OCI-LY7 (cell line): ENCODE results near the gene JAM2. TPM values are rescaled to one million over a fixed set of nuclear protein-coding genes. Genes with fewer than 3 reads are reported as not detected.

Experiments used
- BruUV-seq: library from RNA; stranded (reverse); fragments of 400-500 nt; replicated peaks from 2 replicates; lab custom pipeline; 2021; lab: Mats Ljungman, UMichigan
- CTCF ChIA-PET: fragments of 300-600 bp; sonication (Branson Sonifier 250); formaldehyde crosslinking; loops from one replicate; lab custom pipeline; 2022; ENCODE audit warnings: antibody characterized with exemption; ENCODE audit not compliant: unreplicated experiment; lab: Charles Lee
- POLR2A ChIA-PET: fragments of 300-600 bp; sonication (Branson Sonifier 250); formaldehyde crosslinking; loops from one replicate; lab custom pipeline; 2022; ENCODE audit warnings: antibody characterized with exemption; lab: Charles Lee
- DNase-seq: peaks from one replicate; pipeline ENCODE4 v3.0.0-alpha.2; 2015; ENCODE audit warnings: low spot score
- H2AFZ ChIP-seq: fragments of 200-600 bp; sonication (generic), shearing (Covaris generic); 2 replicates; pipeline ENCODE4 v1.6.1; 2014; ENCODE audit warnings: mild to moderate bottlenecking, antibody characterized with exemption, low read length, moderate library complexity
- H3K27ac ChIP-seq: fragments of 200-600 bp; sonication (generic); 2 replicates; pipeline ENCODE4 v1.5.1; 2014; ENCODE audit warnings: mixed run types, low read depth, mild to moderate bottlenecking, moderate library complexity, low read length, inconsistent platforms; ENCODE audit not compliant: poor library complexity, severe bottlenecking
- H3K36me3 ChIP-seq: fragments of 200-600 bp; sonication (generic); 2 replicates; pipeline ENCODE4 v1.6.1; 2014; ENCODE audit warnings: mild to moderate bottlenecking, antibody characterized with exemption, low read length, moderate library complexity, mixed read lengths; ENCODE audit not compliant: insufficient read depth
- H3K4me1 ChIP-seq: fragments of 200-600 bp; sonication (generic); 2 replicates; pipeline ENCODE4 v1.5.1; 2014; ENCODE audit warnings: mild to moderate bottlenecking, low read length; ENCODE audit not compliant: insufficient read depth, poor library complexity, severe bottlenecking
- H3K4me2 ChIP-seq: fragments of 200-600 bp; sonication (generic); 2 replicates; pipeline ENCODE4 v1.6.1; 2014; ENCODE audit warnings: mild to moderate bottlenecking, low read length
- H3K4me3 ChIP-seq: fragments of 200-600 bp; sonication (generic); 2 replicates; pipeline ENCODE4 v1.5.1; 2014; ENCODE audit warnings: mild to moderate bottlenecking, low read depth, low read length; ENCODE audit not compliant: poor library complexity, severe bottlenecking
- H3K79me2 ChIP-seq: fragments of 200-600 bp; sonication (generic); 2 replicates; pipeline ENCODE4 v1.6.1; 2016; ENCODE audit warnings: low read depth, mild to moderate bottlenecking, low read length, moderate library complexity, mixed read lengths; ENCODE audit not compliant: insufficient read depth
- H3K9me2 ChIP-seq: fragments of 200-600 bp; sonication (generic); 2 replicates; pipeline ENCODE4 v1.6.1; 2016; ENCODE audit warnings: mild to moderate bottlenecking, low read length, mixed read lengths; ENCODE audit not compliant: insufficient read depth
- H3K9me3 ChIP-seq: fragments of 200-600 bp; sonication (generic); 2 replicates; pipeline ENCODE4 v1.6.1; 2014; ENCODE audit warnings: mild to moderate bottlenecking, mixed run types, low read length, mixed read lengths
- H4K20me1 ChIP-seq: fragments of 200-600 bp; sonication (generic); 2 replicates; pipeline ENCODE4 v1.6.1; 2014; ENCODE audit warnings: mild to moderate bottlenecking, antibody characterized with exemption, low read length, moderate library complexity, mixed read lengths; ENCODE audit not compliant: insufficient read depth
- EZH2phosphoT487 ChIP-seq: fragments of 200-600 bp; sonication (generic); IDR thresholded peaks from 2 replicates; pipeline ENCODE4 v1.6.1; 2018; ENCODE audit warnings: low read depth, borderline replicate concordance, mild to moderate bottlenecking, mixed run types, antibody characterized with exemption, low read length, moderate library complexity, mixed read lengths
- intact Hi-C: fragments of 100-400 bp; cut with micrococcal nuclease; formaldehyde crosslinking; loops from one replicate; pipeline ENCODE4 v1.10.0; 2022; ENCODE audit not compliant: unreplicated experiment
- total RNA-seq, 2 experiments: library from RNA; depleted of rRNA in 1 of 2; stranded (reverse); fragments of >200 nt in 1 of 2; shearing (Covaris generic) in 1 of 2; gene quantifications; 2 replicates each; pipeline ENCODE4 v1.2.3, GENCODE V29; 2014 to 2022
- TF ChIP-seq, protein P1 (sequence below): fragments of 200-600 bp; sonication (generic); conservative IDR thresholded peaks from 2 replicates; pipeline ENCODE4 v1.5.1; 2014; ENCODE audit warnings: mild to moderate bottlenecking, antibody characterized with exemption, low read length, moderate library complexity, mixed read lengths

Gene JAM2
- total RNA-seq, 2 experiments from 2014 or later = 1.2 to 1.4 TPM

DNA sequence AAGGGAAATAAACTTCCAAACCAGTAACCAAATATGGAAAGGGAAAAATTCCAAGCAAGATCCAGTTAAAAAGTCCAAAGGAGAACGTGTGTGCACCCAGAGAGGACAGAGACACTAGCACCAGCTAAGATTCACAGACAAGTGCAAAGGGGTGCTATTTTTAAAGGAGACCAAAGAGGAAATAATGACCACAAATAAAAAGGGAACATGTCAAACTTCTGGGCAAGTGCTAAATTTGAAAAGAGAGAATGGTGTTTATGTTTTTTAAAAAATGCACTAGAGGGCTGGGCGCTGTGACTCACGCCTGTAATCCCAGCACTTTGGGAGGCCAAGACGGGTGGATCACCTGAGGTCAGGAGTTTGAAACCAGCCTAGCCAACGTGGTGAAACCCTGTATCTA lies 8.6 kb downstream of the JAM2 start:
- H3K9me3 ChIP-seq = no peaks in the 10 kb centered on the region
- no peaks in the 10 kb centered on the region for H3K4me1 ChIP-seq
- CTCF ChIA-PET = no interaction called here
- intact Hi-C loops = no loop called here
- H3K9me2 ChIP-seq = no peaks in the 10 kb centered on the region
- BruUV-seq = no TSS peak
- H3K36me3 ChIP-seq = no peaks in the 10 kb centered on the region
- TF ChIP-seq EZH2phosphoT487 = no peak
- POLR2A ChIA-PET = interaction anchor here (1.2 kb wide), 1 partner anchor 12 kb away, joined by 4 read pairs; no protein-coding TSS in a partner anchor
- H2AFZ ChIP-seq = no peak overlapping the region
- H3K4me3 ChIP-seq = no peak overlapping the region
- no peak overlapping the region for H3K27ac ChIP-seq
- no peaks in the 10 kb centered on the region for H3K79me2 ChIP-seq
- H4K20me1 ChIP-seq = no peaks in the 10 kb centered on the region
- peak overlapping the region; percentile 3; the same call in 1 of the 2 replicates for H3K4me2 ChIP-seq
- no peak for DNase-seq

DNA sequence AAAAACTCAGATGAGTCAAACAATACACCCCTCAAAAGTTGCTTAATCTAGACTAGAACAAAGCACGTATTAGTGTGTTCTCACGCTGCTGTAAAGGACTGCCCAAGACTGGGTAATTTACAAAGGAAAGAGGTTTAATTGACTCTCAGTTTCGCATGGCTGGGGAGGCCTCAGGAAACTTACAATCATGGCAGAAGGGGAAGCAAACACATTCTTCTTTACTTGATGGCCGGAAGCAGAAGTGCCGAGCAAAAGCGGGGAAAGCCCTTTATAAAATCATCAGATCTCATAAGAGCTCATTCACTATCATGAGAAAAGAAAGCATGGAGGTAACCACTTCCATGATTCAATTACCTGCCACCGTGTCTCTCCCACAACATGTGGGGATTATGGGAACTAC lies 10.1 kb downstream of the JAM2 start:
- Histone ChIP-seq H3K4me3 (no peak overlapping the region), H3K9me2 (no peaks in the 10 kb centered on the region), H3K4me2 (no peak overlapping the region), H2AFZ (no peak overlapping the region), H4K20me1 (no peaks in the 10 kb centered on the region), H3K27ac (no peak overlapping the region), H3K36me3 (no peaks in the 10 kb centered on the region), H3K79me2 (no peaks in the 10 kb centered on the region), H3K9me3 (no peaks in the 10 kb centered on the region), H3K4me1 (no peaks in the 10 kb centered on the region)
- TF ChIP-seq EZH2phosphoT487 = no peak
- TF ChIP-seq, protein P1, sequence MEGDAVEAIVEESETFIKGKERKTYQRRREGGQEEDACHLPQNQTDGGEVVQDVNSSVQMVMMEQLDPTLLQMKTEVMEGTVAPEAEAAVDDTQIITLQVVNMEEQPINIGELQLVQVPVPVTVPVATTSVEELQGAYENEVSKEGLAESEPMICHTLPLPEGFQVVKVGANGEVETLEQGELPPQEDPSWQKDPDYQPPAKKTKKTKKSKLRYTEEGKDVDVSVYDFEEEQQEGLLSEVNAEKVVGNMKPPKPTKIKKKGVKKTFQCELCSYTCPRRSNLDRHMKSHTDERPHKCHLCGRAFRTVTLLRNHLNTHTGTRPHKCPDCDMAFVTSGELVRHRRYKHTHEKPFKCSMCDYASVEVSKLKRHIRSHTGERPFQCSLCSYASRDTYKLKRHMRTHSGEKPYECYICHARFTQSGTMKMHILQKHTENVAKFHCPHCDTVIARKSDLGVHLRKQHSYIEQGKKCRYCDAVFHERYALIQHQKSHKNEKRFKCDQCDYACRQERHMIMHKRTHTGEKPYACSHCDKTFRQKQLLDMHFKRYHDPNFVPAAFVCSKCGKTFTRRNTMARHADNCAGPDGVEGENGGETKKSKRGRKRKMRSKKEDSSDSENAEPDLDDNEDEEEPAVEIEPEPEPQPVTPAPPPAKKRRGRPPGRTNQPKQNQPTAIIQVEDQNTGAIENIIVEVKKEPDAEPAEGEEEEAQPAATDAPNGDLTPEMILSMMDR = no peak
- DNase-seq = no peak
- ChIA-PET CTCF (no interaction called here), POLR2A (interaction anchor here (1.2 kb wide), 1 partner anchor 13 kb away, joined by 4 read pairs; no protein-coding TSS in a partner anchor)
- no TSS peak for BruUV-seq
- intact Hi-C loops = no loop called here

DNA sequence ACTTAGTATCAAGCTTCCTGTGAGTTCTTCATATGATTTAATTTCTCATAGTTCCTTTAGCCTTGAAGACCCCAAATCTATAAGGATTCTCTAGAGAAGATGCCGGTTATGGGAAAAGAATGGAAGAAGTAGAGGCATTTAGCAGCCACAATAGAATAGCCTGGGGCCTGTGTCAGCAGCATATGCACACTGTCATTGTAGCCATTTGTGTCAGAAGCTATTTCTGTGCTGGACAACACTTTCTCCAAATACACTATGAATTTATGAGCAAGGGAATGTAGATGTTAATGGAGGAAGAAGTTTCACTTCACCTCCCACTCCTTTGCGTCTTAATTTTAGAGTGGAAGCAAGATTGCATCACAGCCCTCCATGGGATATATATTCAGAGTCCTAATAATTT lies 17.4 kb downstream of the JAM2 start:
- TF ChIP-seq EZH2phosphoT487 = no peak
- TF ChIP-seq, protein P1 = no peak
- BruUV-seq = no TSS peak

More for the DNA sequence above, 17.4 kb downstream of the JAM2 start:
- Histone ChIP-seq H3K4me1 (no peaks in the 10 kb centered on the region), H3K9me2 (no peaks in the 10 kb centered on the region), H3K79me2 (no peaks in the 10 kb centered on the region), H3K4me3 (no peak overlapping the region), H3K9me3 (no peaks in the 10 kb centered on the region), H2AFZ (no peak overlapping the region), H4K20me1 (no peaks in the 10 kb centered on the region), H3K4me2 (no peak overlapping the region), H3K36me3 (no peaks in the 10 kb centered on the region), H3K27ac (no peak overlapping the region)
- intact Hi-C loops = no loop called here
- POLR2A ChIA-PET = interaction anchor here (1.4 to 1.6 kb wide), 2 partner anchors 18 to 184 kb away, joined by 4 to 7 read pairs; no protein-coding TSS in a partner anchor
- CTCF ChIA-PET = no interaction called here
- no peak for DNase-seq
